Coronary artery (tissue), 2 donors: ENCODE measurements around the gene CWC27.
"Not testable (repeated sequence)": the region's sequence is repeated elsewhere in the genome, so short reads cannot be mapped to it uniquely, and the experiment has no call there.

Experiments
- DNase-seq: peaks from one replicate; pipeline ENCODE4 v3.0.0-alpha.2; 2017; ENCODE audit warnings: low spot score
- H3K27ac ChIP-seq, 2 donors: fragments of 200-600 bp; sonication (generic); one replicate each; pipeline ENCODE4 v1.5.1; 2016 to 2019
- H3K4me3 ChIP-seq: fragments of 200-600 bp; sonication (generic); 2 replicates; pipeline ENCODE4 v1.5.1; 2016; ENCODE audit warnings: mild to moderate bottlenecking, moderate library complexity
- CTCF ChIP-seq: fragments of 200-600 bp; sonication (generic); IDR thresholded peaks from one replicate; pipeline ENCODE4 v1.5.1; 2019; ENCODE audit warnings: antibody characterized with exemption

The CWC27 gene

GRCh38 chr5:64900618-64901017 is 131.9 kb downstream of the CWC27 start:
- no peak for DNase-seq
- Histone ChIP-seq H3K27ac (no peak overlapping the region), H3K4me3 (no peak overlapping the region)
- no peak for TF ChIP-seq CTCF

GRCh38 chr5:64907399-64907798 is 138.7 kb downstream of the CWC27 start:
- DNase-seq, H3K27ac ChIP-seq, H3K4me3 ChIP-seq: not testable (repeated sequence)

DNA sequence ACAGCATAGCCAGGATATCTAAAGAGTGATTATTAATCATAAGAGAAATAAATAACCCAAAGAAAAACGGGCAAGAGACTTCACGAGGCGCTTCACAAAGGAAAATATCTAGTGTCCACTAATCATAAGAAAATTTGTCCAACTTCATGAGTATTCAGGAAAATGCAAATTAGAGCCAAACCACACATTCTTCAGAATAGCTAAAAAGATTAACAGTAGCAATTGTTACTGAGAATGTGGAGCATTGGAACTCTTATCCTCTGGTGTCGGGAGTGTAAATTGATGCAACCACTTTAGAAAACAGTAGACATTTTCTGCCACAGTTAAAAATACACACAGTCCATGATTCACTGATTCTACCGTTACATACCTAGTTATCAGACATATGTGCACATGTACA is 145.7 kb downstream of the CWC27 start:
- no peak overlapping the region for H3K4me3 ChIP-seq
- TF ChIP-seq CTCF: no peak
- DNase-seq: no peak
- no peak overlapping the region for H3K27ac ChIP-seq

GRCh38 chr5:64918083-64918482 is 149.4 kb downstream of the CWC27 start:
- TF ChIP-seq CTCF: no peak
- no peak overlapping the region for H3K27ac ChIP-seq
- DNase-seq: no peak
- H3K4me3 ChIP-seq: no peak overlapping the region

DNA sequence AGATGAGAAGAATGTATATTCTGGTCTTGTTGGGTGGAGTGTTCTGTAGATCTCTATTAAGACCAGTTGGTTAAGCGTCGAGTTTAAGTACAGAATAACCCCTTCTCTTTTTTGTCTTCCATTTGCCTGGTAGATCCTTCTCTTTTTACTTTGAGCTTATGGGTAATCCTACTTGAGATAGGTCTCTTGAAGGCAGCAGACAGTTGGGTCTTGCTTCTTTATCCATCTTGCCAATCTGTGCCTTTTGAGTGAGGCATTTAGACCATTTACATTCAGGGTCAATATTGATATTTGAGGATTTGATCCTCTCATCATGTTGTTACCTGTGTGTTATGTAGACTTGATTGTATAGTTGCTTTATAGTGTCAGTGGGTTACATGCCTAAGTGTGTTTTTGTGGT is 152.7 kb downstream of the CWC27 start:
- TF ChIP-seq CTCF: no peak
- no peak for DNase-seq
- Histone ChIP-seq H3K27ac (no peak overlapping the region), H3K4me3 (no peak overlapping the region)

DNA sequence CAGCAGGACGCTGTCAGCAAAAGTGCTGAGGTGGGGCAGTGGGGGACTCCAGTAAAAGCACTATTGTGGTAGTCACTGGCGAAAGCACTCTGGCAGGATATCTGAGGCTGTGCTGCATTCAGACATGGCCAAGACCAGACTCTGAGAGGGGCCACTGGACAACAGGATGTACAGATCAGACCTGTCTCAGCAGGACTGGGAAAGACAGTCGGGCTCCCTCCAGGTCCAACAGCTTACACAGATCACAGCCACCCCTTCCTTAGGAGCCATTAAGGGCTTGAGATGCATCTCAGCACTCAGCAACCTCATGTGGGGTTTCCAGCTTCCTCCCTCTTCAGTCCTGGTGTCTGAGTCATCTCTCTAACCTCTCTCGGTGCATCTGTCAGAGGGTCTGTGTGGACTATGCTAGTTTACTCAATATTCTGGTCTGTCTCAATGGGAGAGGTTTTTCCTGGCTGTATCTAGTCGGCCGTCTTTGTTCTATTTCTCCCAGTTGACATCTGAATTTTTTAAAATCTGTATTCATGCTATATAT is 154.5 kb downstream of the CWC27 start:
- no peak for TF ChIP-seq CTCF

DNA sequence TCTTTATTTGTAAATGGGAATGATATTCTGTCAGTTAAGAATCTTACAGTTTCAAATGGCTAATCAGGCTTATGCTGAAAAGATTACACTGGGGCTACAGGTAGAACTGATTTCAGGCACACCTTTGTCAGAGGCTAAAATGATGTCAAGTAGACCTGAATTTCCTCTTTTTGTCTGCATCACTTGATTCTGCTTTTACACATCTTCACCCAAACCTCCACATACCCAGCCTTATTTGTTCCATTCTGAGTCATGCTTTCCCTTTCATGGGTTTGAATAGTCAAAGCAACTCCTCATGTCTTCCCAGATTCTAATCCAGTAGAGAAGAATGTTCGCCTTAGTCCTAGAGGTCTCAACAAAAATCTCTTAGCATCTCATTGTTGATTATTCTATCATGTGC is 156.4 kb downstream of the CWC27 start:
- DNase-seq: no peak
- Histone ChIP-seq H3K4me3 (no peak overlapping the region), H3K27ac (no peak overlapping the region)
- TF ChIP-seq CTCF: no peak

More for the DNA sequence above, 154.5 kb downstream of the CWC27 start:
- no peak overlapping the region for H3K27ac ChIP-seq
- DNase-seq: no peak
- no peak overlapping the region for H3K4me3 ChIP-seq

- no peak for TF ChIP-seq CTCF
- H3K27ac ChIP-seq: no peak overlapping the region
- H3K4me3 ChIP-seq: no peak overlapping the region
- no peak for DNase-seq
Observed at GRCh38 chr5:64929833-64930232, 161.1 kb downstream of the CWC27 start.
